GM13977 (cell line): ENCODE data around the gene ATG2B.

Source experiments
- DNase-seq: peaks from one replicate; pipeline ENCODE4 v3.0.0; 2012; ENCODE audit warnings: low spot score
- CTCF ChIP-seq: IDR thresholded peaks from 2 replicates; pipeline ENCODE4 v1.5.1; 2012; ENCODE audit warnings: mild to moderate bottlenecking, control low read depth; ENCODE audit not compliant: insufficient read depth; ENCODE audit errors: extremely low read depth, missing control alignments
- in situ Hi-C: fragments of 300-500 bp; cut with MboI; formaldehyde crosslinking; loops from one replicate; pipeline ENCODE4 v1.12.0; 2022; ENCODE audit warnings: low sequenced_read_pairs, low pct_unique_long_range_greater_than_20kb, mixed read lengths, inconsistent platforms; ENCODE audit not compliant: unreplicated experiment

The ATG2B gene

GRCh38 chr14:96294246-96294645 lies 68.9 kb downstream of the ATG2B start:
- in situ Hi-C loops, result loop anchor here (10.0 to 25.0 kb wide), 2 partner anchors 131 to 732 kb away; no protein-coding TSS in a partner anchor
- DNase-seq, result no peak
- no peak for TF ChIP-seq CTCF

- TF ChIP-seq CTCF, result no peak
- no peak for DNase-seq
- in situ Hi-C loops, result loop anchor here (25.0 kb wide), 1 partner anchor 726 kb away; no protein-coding TSS in a partner anchor
These were observed 75.3 kb downstream of the ATG2B start for GRCh38 chr14:96287856-96288255.

GRCh38 chr14:96286251-96286650 lies 76.9 kb downstream of the ATG2B start:
- in situ Hi-C loops, result loop anchor here (25.0 kb wide), 1 partner anchor 724 kb away; no protein-coding TSS in a partner anchor
- no peak for DNase-seq
- TF ChIP-seq CTCF, result no peak

- TF ChIP-seq CTCF, result no peak
- DNase-seq, result no peak
- in situ Hi-C loops, result loop anchor here (25.0 kb wide), 1 partner anchor 723 kb away; no protein-coding TSS in a partner anchor
These were observed 77.5 kb downstream of the ATG2B start for GRCh38 chr14:96285667-96286066.

GRCh38 chr14:96284430-96284829 lies 78.7 kb downstream of the ATG2B start:
- in situ Hi-C loops, result loop anchor here (25.0 kb wide), 1 partner anchor 722 kb away; no protein-coding TSS in a partner anchor
- no peak for TF ChIP-seq CTCF
- DNase-seq, result no peak

GRCh38 chr14:96284008-96284407 lies 79.1 kb downstream of the ATG2B start:
- no peak for TF ChIP-seq CTCF
- no peak for DNase-seq
- in situ Hi-C loops, result loop anchor here (25.0 kb wide), 1 partner anchor 722 kb away; no protein-coding TSS in a partner anchor

GRCh38 chr14:96281486-96281885 lies 81.7 kb downstream of the ATG2B start:
- TF ChIP-seq CTCF, result no peak
- no peak for DNase-seq
- in situ Hi-C loops, result loop anchor here (25.0 kb wide), 1 partner anchor 719 kb away; no protein-coding TSS in a partner anchor
